ENCODE measurements around the gene VKORC1L1.

- TF ChIP-seq CTCF (IDR thresholded peaks at IDR 0.05; ENCODE audit: low read depth, low read length) (no peak), POLR2A (IDR thresholded peaks at IDR 0.05; ENCODE audit: extremely low read depth, insufficient read length) (no peak)
These were observed 20.0 kb downstream of the VKORC1L1 start for GRCh38 chr7:65892835-65893234.

All from NB4 (cell line).